Osteoblast (primary cell): Measurements from ENCODE around the gene INSRR. TPM values are rescaled to one million over a fixed set of nuclear protein-coding genes. Genes with fewer than 3 reads are reported as not detected.

ENCODE experiments used
- DNase-seq: peaks from one replicate; pipeline ENCODE4 v3.0.0; 2011; ENCODE audit warnings: low spot score, mixed read lengths; ENCODE audit not compliant: insufficient read length; ENCODE audit errors: missing footprints
- H2AFZ ChIP-seq: 2 replicates; pipeline ENCODE4 v1.6.0; 2011; ENCODE audit warnings: mild to moderate bottlenecking, low read length
- H3K27ac ChIP-seq: 2 replicates; pipeline ENCODE4 v1.5.1; 2011; ENCODE audit warnings: mild to moderate bottlenecking, low read depth, low read length, moderate library complexity
- H3K27me3 ChIP-seq: 2 replicates; pipeline ENCODE4 v1.6.0; 2012; ENCODE audit warnings: mild to moderate bottlenecking, control low read depth, inconsistent platforms, low read length, moderate library complexity; ENCODE audit not compliant: insufficient read depth
- H3K36me3 ChIP-seq: 2 replicates; pipeline ENCODE4 v1.5.1; 2011; ENCODE audit warnings: mild to moderate bottlenecking, low read length, control low read depth, moderate library complexity; ENCODE audit not compliant: insufficient read depth
- H3K4me1 ChIP-seq: 2 replicates; pipeline ENCODE4 v1.5.1; 2011; ENCODE audit warnings: mild to moderate bottlenecking, low read length, control low read depth, moderate library complexity; ENCODE audit not compliant: insufficient read depth
- H3K4me2 ChIP-seq: 2 replicates; pipeline ENCODE4 v1.6.0; 2011; ENCODE audit warnings: mild to moderate bottlenecking, low read length; ENCODE audit not compliant: insufficient read depth
- H3K4me3 ChIP-seq: fragments of 200-600 bp; sonication (generic); 3 replicates; pipeline ENCODE4 v1.5.1; 2012; ENCODE audit warnings: mild to moderate bottlenecking, low read length, inconsistent platforms; ENCODE audit not compliant: insufficient read depth
- H3K79me2 ChIP-seq: 2 replicates; pipeline ENCODE4 v1.6.0; 2012; ENCODE audit warnings: mild to moderate bottlenecking, low read length, control low read depth, inconsistent platforms; ENCODE audit not compliant: insufficient read depth
- H3K9me3 ChIP-seq: 2 replicates; pipeline ENCODE4 v1.5.1; 2011; ENCODE audit warnings: low read depth, low read length, control low read depth
- H4K20me1 ChIP-seq: 2 replicates; pipeline ENCODE4 v1.6.0; 2012; ENCODE audit warnings: mild to moderate bottlenecking, low read length, control low read depth; ENCODE audit not compliant: insufficient read depth
- CTCF ChIP-seq: IDR thresholded peaks from 2 replicates; pipeline ENCODE4 v1.5.1; 2011; ENCODE audit warnings: mild to moderate bottlenecking, low read depth, low read length, moderate library complexity; ENCODE audit errors: extremely low read depth
- total RNA-seq: library from RNA; depleted of rRNA; stranded (reverse); fragments of >200 nt; gene quantifications from 2 replicates; pipeline ENCODE4 v1.2.3, GENCODE V29; 2012

The INSRR gene
- total RNA-seq, 1 donor, result 0.36 TPM

- DNase-seq, result no peak
- Histone ChIP-seq H3K27ac (no peak overlapping the region), H3K27me3 (peaks cover 43% of the 10 kb centered on the region), H2AFZ (no peak overlapping the region), H3K9me3 (no peaks in the 10 kb centered on the region), H3K4me2 (no peak overlapping the region), H3K4me1 (peaks cover 8% of the 10 kb centered on the region), H4K20me1 (no peaks in the 10 kb centered on the region), H3K4me3 (no peak overlapping the region), H3K36me3 (no peaks in the 10 kb centered on the region), H3K79me2 (no peaks in the 10 kb centered on the region)
- no peak for TF ChIP-seq CTCF
Measured at GRCh38 chr1:156864796-156865195, 5.9 kb upstream of the INSRR start.

GRCh38 chr1:156863631-156864030 is 4.7 kb upstream of the INSRR start:
- no peak overlapping the region for H3K4me3 ChIP-seq
- H3K4me2 ChIP-seq, result no peak overlapping the region
- DNase-seq, result no peak
- H3K4me1 ChIP-seq, result peaks cover 14% of the 10 kb centered on the region
- no peaks in the 10 kb centered on the region for H3K79me2 ChIP-seq
- H2AFZ ChIP-seq, result no peak overlapping the region
- no peaks in the 10 kb centered on the region for H4K20me1 ChIP-seq
- no peak overlapping the region for H3K27ac ChIP-seq
- peaks cover 54% of the 10 kb centered on the region for H3K27me3 ChIP-seq
- no peaks in the 10 kb centered on the region for H3K36me3 ChIP-seq
- no peak for TF ChIP-seq CTCF
- no peaks in the 10 kb centered on the region for H3K9me3 ChIP-seq

DNA sequence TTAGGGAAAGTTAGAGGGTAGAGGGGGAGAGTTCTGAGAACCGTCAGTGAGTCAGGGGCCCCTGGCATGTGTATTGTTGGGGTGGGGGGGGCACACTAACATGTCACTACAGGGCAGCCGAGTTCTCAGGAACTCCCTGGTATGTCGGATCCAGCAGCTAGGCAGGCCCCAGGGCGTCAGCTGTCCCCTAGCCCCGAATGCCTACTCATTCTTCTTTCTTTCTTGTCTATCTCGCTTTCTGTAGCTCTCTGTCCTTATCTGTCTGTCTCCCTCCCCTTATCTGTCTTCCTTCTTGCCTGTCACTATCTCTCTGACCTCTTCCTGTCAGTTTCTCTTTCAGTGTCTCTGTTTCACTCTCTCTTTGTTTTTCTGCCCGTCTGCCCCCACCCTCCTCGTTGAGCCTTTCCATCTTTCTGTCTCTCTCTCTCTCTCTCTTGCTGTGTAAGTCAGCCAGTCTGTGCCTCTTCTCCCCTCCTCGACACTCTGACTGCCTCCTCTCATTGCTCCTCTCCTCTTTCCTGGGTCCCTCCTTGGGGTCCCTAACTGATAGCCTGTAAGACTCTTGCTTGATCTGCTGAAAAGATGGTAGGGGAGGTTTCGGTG is 4.2 kb upstream of the INSRR start:
- peaks cover 59% of the 10 kb centered on the region for H3K27me3 ChIP-seq

GRCh38 chr1:156862584-156862983 is 3.7 kb upstream of the INSRR start:
- peaks cover 65% of the 10 kb centered on the region for H3K27me3 ChIP-seq
- H3K4me2 ChIP-seq, result no peak overlapping the region
- no peak overlapping the region for H3K27ac ChIP-seq
- no peak overlapping the region for H2AFZ ChIP-seq
- no peaks in the 10 kb centered on the region for H3K9me3 ChIP-seq
- no peak for TF ChIP-seq CTCF
- no peaks in the 10 kb centered on the region for H3K36me3 ChIP-seq
- H4K20me1 ChIP-seq, result no peaks in the 10 kb centered on the region
- peaks cover 14% of the 10 kb centered on the region for H3K4me1 ChIP-seq
- no peaks in the 10 kb centered on the region for H3K79me2 ChIP-seq
- no peak for DNase-seq
- no peak overlapping the region for H3K4me3 ChIP-seq

More for the DNA sequence above, 4.2 kb upstream of the INSRR start:
- Histone ChIP-seq H3K4me1 (peaks cover 14% of the 10 kb centered on the region), H2AFZ (no peak overlapping the region), H4K20me1 (no peaks in the 10 kb centered on the region), H3K27ac (no peak overlapping the region), H3K4me3 (no peak overlapping the region), H3K4me2 (no peak overlapping the region), H3K79me2 (no peaks in the 10 kb centered on the region), H3K36me3 (no peaks in the 10 kb centered on the region), H3K9me3 (no peaks in the 10 kb centered on the region)
- TF ChIP-seq CTCF, result no peak
- DNase-seq, result no peak
